NT2/D1 (cell line): ENCODE data around the gene CMKLR1.

ENCODE experiments used
- DNase-seq: peaks from one replicate; pipeline ENCODE4 v3.0.0-alpha.2; 2011; ENCODE audit warnings: low read depth, low spot score
- H3K27me3 ChIP-seq: 2 replicates; pipeline ENCODE4 v1.6.0; 2011; ENCODE audit warnings: mild to moderate bottlenecking; ENCODE audit not compliant: insufficient read length, insufficient read depth
- H3K36me3 ChIP-seq: 2 replicates; pipeline ENCODE4 v1.6.1; 2011; ENCODE audit warnings: mild to moderate bottlenecking, low read length, mixed read lengths; ENCODE audit not compliant: insufficient read depth, insufficient read length
- H3K4me1 ChIP-seq: 2 replicates; pipeline ENCODE4 v1.5.1; 2011; ENCODE audit not compliant: insufficient read depth, insufficient read length
- H3K4me3 ChIP-seq: 2 replicates; pipeline ENCODE4 v1.5.1; 2011; ENCODE audit warnings: low read depth; ENCODE audit not compliant: insufficient read length
- H3K9ac ChIP-seq: 2 replicates; pipeline ENCODE4 v1.6.0; 2011; ENCODE audit warnings: low read depth; ENCODE audit not compliant: insufficient read length
- H3K9me3 ChIP-seq: 2 replicates; pipeline ENCODE4 v1.5.1; 2011; ENCODE audit warnings: mild to moderate bottlenecking, low read length; ENCODE audit not compliant: insufficient read depth
- SUZ12 ChIP-seq: IDR thresholded peaks from 2 replicates; pipeline ENCODE4 v1.6.1; 2011; ENCODE audit not compliant: insufficient read length, insufficient read depth; ENCODE audit errors: extremely low read depth
- YY1 ChIP-seq: IDR thresholded peaks from 2 replicates; pipeline ENCODE4 v1.6.1; 2011; ENCODE audit not compliant: insufficient read length, insufficient read depth
- ZNF274 ChIP-seq: IDR thresholded peaks from 2 replicates; pipeline ENCODE4 v1.6.1; 2011; ENCODE audit warnings: mild to moderate bottlenecking, low read depth, low read length

CMKLR1 gene

DNA sequence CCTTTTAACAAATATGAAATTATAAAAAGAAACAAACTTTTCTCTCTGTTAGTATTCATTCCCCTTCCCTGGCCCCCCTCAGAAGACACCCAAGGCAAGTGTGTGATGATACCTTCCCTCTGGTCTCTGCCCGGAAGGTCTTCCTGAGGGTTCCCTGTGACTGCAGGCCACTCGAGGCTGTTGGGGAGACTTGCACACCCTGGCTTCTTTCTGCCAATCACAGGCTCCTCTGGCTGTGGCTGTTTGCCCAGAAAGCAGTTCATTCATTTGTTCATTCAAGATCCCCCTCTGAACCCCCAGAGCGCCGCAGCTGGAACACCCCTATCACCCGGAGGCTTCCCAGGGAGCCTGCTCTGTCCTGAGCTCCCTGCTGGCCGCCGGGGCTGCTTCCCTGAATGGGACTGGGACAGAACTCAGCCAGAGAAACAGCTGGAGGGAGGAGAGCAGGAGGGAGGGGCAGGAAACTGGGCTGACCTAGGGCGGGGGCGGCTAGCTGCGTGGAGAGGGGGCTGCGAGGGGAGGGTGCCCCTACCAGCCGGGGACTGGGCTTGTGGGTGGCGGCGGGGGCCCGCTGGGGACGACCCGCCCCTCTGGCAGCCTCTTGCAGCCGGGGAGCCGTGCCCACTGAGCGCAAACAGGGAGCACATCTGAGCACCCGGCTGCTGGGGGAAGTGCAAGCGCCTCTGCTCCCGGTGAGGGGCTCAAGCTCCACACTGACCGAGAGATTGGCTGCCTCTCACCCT lies at the start of gene CMKLR1:
Gene CMKLR1 (minus strand): TSS at position 397 of the 743 bp plus-strand sequence. CDS start 45,720 bp downstream, outside the sequence.
- H3K4me3 ChIP-seq = no peak within 1 kb of the TSS
- no peaks in the 10 kb centered on the region; the same call in 1 of the 2 replicates for H3K9me3 ChIP-seq
- H3K27me3 ChIP-seq = no peaks in the 10 kb centered on the region
- H3K4me1 ChIP-seq = peaks cover 5% of the 10 kb centered on the region
- TF ChIP-seq YY1 (no peak), SUZ12 (no peak), ZNF274 (no peak)
- DNase-seq = no peak
- peak within 1 kb of the TSS; percentile 36 for H3K9ac ChIP-seq
- no peaks in the 10 kb centered on the region for H3K36me3 ChIP-seq

DNA sequence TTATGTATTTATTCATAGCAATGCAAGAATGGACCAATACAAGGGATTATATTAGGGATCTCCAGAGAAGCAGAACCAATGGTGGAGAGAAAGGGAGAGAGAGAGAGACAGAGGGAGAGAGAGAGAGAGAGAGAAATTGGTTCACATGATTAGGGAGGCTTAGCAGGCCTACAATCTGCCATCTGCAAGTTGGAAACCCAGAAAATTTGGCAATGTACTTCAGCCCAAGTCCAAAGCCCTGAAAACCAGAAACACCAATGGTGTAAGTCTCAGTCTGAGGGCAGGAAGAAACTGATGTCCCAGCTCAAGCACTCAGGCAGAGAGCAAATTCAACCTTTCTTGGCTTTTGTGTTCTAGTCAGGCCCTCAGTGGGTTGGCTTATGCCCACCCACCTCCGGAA lies 48.7 kb upstream of the CMKLR1 start:
- Histone ChIP-seq H3K9ac (no peak overlapping the region), H3K9me3 (0 out of 2 replicates have a peak, but pooled peaks cover 5% of the 10 kb centered on the region), H3K4me3 (no peak overlapping the region), H3K4me1 (no peaks in the 10 kb centered on the region), H3K36me3 (no peaks in the 10 kb centered on the region), H3K27me3 (no peaks in the 10 kb centered on the region)
- DNase-seq = no peak
- TF ChIP-seq ZNF274 = no peak
- no peak for TF ChIP-seq SUZ12
- TF ChIP-seq YY1 = no peak

DNA sequence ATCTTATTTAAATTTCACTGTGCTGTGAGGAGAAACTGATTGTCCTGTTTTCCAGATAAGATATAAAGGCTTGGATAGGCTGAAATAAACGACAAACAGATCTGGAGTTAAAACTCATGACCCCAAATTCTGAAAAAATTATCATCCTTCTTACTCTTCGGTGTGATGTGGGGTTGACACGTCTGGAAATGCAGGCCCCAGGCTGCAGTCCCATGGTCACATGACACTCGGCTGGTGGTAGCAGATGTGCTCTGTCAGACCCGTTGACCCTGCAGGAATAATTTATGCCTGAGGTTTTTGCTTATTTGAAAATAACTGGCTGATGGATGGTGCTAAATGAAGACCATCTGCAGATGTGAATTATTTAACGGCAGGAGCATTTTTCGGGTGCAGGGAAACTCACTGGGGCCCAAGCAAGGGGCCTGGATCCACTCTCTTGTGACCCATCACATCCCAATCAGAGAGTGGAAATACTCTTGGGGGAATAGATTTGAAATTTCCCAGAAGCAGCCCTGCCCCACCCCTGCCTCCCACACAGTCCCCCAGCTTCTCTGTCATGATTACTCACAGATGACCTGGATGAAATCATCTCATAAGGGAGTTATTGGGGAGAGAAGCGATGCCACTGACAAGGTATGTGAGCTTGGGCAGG lies 47.7 kb upstream of the CMKLR1 start:
- no peak overlapping the region for H3K9ac ChIP-seq
- no peak overlapping the region for H3K4me3 ChIP-seq
- no peaks in the 10 kb centered on the region for H3K4me1 ChIP-seq
- no peak for DNase-seq
- 0 out of 2 replicates have a peak, but pooled peaks cover 5% of the 10 kb centered on the region for H3K9me3 ChIP-seq
- H3K36me3 ChIP-seq = no peaks in the 10 kb centered on the region
- TF ChIP-seq ZNF274 (no peak), SUZ12 (no peak), YY1 (no peak)
- no peaks in the 10 kb centered on the region for H3K27me3 ChIP-seq

GRCh38 chr12:108382437-108382801 lies 43.3 kb upstream of the CMKLR1 start:
- Histone ChIP-seq H3K36me3 (no peaks in the 10 kb centered on the region), H3K4me1 (no peaks in the 10 kb centered on the region), H3K9ac (no peak overlapping the region), H3K27me3 (no peaks in the 10 kb centered on the region), H3K9me3 (peaks cover 16% of the 10 kb centered on the region), H3K4me3 (no peak overlapping the region)
- DNase-seq = no peak
- TF ChIP-seq SUZ12 (no peak), ZNF274 (no peak), YY1 (no peak)

DNA sequence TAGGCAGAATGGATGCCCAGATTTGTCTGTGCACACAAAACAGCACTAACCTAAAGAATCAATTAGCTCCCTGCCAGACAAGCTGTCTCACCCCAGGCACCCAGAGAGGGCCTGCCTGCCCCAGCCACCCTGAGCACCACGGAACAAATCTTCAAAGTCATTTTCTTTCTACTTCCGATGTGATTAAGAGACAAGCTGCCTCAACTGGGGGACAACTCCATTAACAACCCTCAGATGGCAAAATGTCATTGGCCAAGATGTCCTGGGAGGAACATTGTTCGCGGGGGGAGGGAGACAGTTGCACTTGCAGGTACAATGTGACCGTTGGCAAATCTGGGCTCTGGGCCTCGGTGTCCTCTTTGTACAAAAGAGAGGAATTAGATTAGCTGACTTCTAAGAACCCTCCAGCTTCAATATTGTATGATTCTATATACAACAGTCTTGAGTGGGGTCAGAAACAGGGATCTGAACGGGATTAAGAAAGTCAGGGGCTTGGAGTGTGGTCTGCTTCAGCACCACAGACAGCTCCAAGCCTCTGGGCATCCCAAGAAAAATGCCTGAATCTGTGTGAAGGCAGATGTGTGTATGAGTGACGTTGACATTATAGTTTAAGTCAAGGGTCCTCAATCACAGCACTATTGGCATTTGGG lies 42.8 kb upstream of the CMKLR1 start:
- Histone ChIP-seq H3K4me3 (no peak overlapping the region), H3K9me3 (peaks cover 20% of the 10 kb centered on the region), H3K36me3 (no peaks in the 10 kb centered on the region), H3K9ac (no peak overlapping the region), H3K4me1 (no peaks in the 10 kb centered on the region), H3K27me3 (no peaks in the 10 kb centered on the region)
- TF ChIP-seq SUZ12 (no peak), ZNF274 (no peak), YY1 (no peak)
- peak; percentile 39 for DNase-seq

GRCh38 chr12:108380382-108380781 lies 41.3 kb upstream of the CMKLR1 start:
- DNase-seq = no peak
- Histone ChIP-seq H3K4me3 (no peak overlapping the region), H3K9me3 (peaks cover 32% of the 10 kb centered on the region), H3K36me3 (no peaks in the 10 kb centered on the region), H3K27me3 (no peaks in the 10 kb centered on the region), H3K4me1 (no peaks in the 10 kb centered on the region), H3K9ac (no peak overlapping the region)
- TF ChIP-seq ZNF274 = no peak
- no peak for TF ChIP-seq SUZ12
- no peak for TF ChIP-seq YY1

DNA sequence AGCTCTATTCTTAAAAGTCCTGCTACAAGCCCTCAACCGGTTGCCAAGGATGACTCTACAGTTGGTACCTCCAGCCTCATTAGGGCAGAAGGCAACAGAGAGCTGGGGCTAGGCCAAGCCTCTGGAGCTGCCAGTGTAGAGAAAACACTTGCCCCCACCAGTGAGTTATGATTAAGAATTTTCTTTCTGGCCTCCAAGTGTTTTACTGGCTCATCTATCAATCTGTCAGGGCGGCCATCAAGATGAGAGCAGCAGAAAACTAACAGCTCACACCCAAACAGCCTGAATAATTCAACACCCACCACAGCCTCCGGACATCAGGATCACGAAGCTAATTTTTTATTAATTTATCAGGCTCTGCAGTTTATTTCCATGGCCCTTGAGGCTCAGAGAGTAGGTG lies 40.7 kb upstream of the CMKLR1 start:
- Histone ChIP-seq H3K9me3 (peaks cover 31% of the 10 kb centered on the region), H3K4me3 (no peak overlapping the region), H3K27me3 (no peaks in the 10 kb centered on the region), H3K9ac (no peak overlapping the region), H3K4me1 (no peaks in the 10 kb centered on the region), H3K36me3 (no peaks in the 10 kb centered on the region)
- DNase-seq = no peak
- TF ChIP-seq SUZ12 = no peak
- no peak for TF ChIP-seq ZNF274
- no peak for TF ChIP-seq YY1
